MM.1S (cell line): ENCODE measurements around the gene AGPAT2.

Experiments used
- DNase-seq: peaks from one replicate; pipeline ENCODE4 v3.0.0-alpha.2; 2015
- H2AFZ ChIP-seq: fragments of 300-600 bp; sonication (generic); 2 replicates; pipeline ENCODE4 v1.6.0; 2016; ENCODE audit warnings: antibody characterized with exemption, low read length
- H3F3A ChIP-seq: fragments of 300-600 bp; sonication (generic); 2 replicates; pipeline ENCODE4 v1.6.1; 2016; ENCODE audit warnings: mild to moderate bottlenecking, antibody characterized with exemption, low read length, moderate library complexity, mixed read lengths; ENCODE audit not compliant: insufficient read depth
- H3K27ac ChIP-seq: fragments of 300-600 bp; sonication (generic); 2 replicates; pipeline ENCODE4 v1.5.1; 2016; ENCODE audit warnings: mild to moderate bottlenecking, low read length
- H3K27me3 ChIP-seq: fragments of 300-600 bp; sonication (generic); replicated peaks from 2 replicates; pipeline ENCODE4 v1.6.0; 2016; ENCODE audit warnings: low read length; ENCODE audit not compliant: insufficient read depth
- H3K36me3 ChIP-seq: fragments of 300-600 bp; sonication (generic); replicated peaks from 2 replicates; pipeline ENCODE4 v1.6.1; 2016; ENCODE audit warnings: mild to moderate bottlenecking, low read length, mixed read lengths; ENCODE audit not compliant: insufficient read depth
- H3K4me1 ChIP-seq: fragments of 300-600 bp; sonication (generic); 2 replicates; pipeline ENCODE4 v1.6.1; 2016; ENCODE audit warnings: low read length, mixed read lengths
- H3K4me2 ChIP-seq: fragments of 300-600 bp; sonication (generic); 2 replicates; pipeline ENCODE4 v1.6.0; 2016; ENCODE audit warnings: low read depth, low read length
- H3K4me3 ChIP-seq: fragments of 300-600 bp; sonication (generic); 2 replicates; pipeline ENCODE4 v1.5.1; 2016; ENCODE audit warnings: low read length, mixed read lengths
- H3K79me2 ChIP-seq: fragments of 300-600 bp; sonication (generic); 2 replicates; pipeline ENCODE4 v1.6.1; 2016; ENCODE audit warnings: mixed run types, low read length, mixed read lengths
- H3K9ac ChIP-seq: fragments of 300-600 bp; sonication (generic); 2 replicates; pipeline ENCODE4 v1.6.1; 2016; ENCODE audit warnings: low read length, mixed read lengths
- H3K9me2 ChIP-seq: fragments of 300-600 bp; sonication (generic); replicated peaks from 2 replicates; pipeline ENCODE4 v1.6.1; 2016; ENCODE audit warnings: mild to moderate bottlenecking, low read length, mixed read lengths; ENCODE audit not compliant: insufficient read depth
- H3K9me3 ChIP-seq: fragments of 300-600 bp; sonication (generic); replicated peaks from 2 replicates; pipeline ENCODE4 v1.6.1; 2016; ENCODE audit warnings: mild to moderate bottlenecking, low read length, mixed read lengths; ENCODE audit not compliant: insufficient read depth
- H4K20me1 ChIP-seq: fragments of 300-600 bp; sonication (generic); 2 replicates; pipeline ENCODE4 v1.6.1; 2016; ENCODE audit warnings: mild to moderate bottlenecking, low read length, moderate library complexity, mixed read lengths; ENCODE audit not compliant: insufficient read depth
- CTCF ChIP-seq: fragments of 300-600 bp; sonication (generic); IDR thresholded peaks from 2 replicates; pipeline ENCODE4 v1.5.1; 2016; ENCODE audit warnings: antibody characterized with exemption, low read length, mixed read lengths
- EZH2 ChIP-seq: fragments of 300-600 bp; sonication (generic); optimal IDR thresholded peaks from 2 replicates; pipeline ENCODE3; 2017; ENCODE audit warnings: low read depth, mild to moderate bottlenecking, antibody characterized with exemption, low read length, mixed read lengths
- EZH2phosphoT487 ChIP-seq: fragments of 300-600 bp; sonication (generic); IDR thresholded peaks from 2 replicates; pipeline ENCODE4 v1.6.1; 2018; ENCODE audit warnings: antibody characterized with exemption, low read length

Gene AGPAT2

DNA sequence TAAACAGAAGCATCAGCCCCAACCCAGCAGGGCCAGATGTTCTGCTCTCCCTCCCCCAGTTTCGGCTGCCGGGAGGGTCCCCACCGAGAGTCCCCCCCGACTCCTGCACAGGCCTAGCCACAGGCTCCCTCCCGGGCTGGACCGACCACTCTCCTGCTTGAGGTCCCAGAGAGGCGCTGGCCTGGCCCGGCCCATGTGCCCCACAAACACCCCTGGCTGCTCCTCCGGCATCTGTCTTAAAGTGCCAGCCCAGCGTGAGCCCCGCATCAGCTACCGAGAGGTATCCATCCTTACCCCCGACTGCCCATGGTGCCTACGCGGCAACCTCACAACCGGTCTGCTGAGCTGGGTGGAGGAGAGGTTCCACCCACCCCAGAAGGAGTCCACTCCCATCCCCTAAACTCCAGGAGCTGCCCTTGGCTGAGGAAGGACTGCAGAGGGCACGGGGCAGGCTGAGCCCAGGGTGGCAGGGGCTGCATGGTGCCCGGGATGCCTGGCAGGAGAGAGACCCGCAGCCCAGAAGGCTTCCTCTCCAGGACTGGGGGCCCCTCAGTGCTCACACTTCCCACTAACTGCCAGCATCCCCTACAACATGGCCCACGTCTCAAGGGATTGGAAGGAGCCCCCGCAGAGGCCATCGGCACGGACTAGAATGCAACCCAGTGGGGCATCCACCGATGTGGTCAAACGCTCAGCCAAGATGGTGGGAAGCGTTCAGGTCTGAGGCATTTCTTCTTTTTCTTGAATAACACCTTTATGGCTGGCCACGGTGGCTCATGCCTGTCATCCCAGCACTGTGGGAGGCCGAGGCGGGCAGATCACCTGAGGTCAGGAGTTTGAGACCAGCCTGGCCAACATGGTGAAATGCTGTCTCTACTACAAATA is 40.2 kb downstream of the AGPAT2 start:
- H4K20me1 ChIP-seq = no peaks in the 10 kb centered on the region
- H3F3A ChIP-seq = no peaks in the 10 kb centered on the region
- H3K4me1 ChIP-seq = no peaks in the 10 kb centered on the region
- no peak overlapping the region for H3K9ac ChIP-seq
- peaks cover 96% of the 10 kb centered on the region for H3K27me3 ChIP-seq
- no peak overlapping the region for H3K4me2 ChIP-seq
- no peak overlapping the region for H2AFZ ChIP-seq
- no peaks in the 10 kb centered on the region for H3K9me3 ChIP-seq
- H3K27ac ChIP-seq = no peak overlapping the region
- no peak for TF ChIP-seq EZH2phosphoT487
- no peak for TF ChIP-seq EZH2
- TF ChIP-seq CTCF = no peak
- H3K9me2 ChIP-seq = no peaks in the 10 kb centered on the region
- no peaks in the 10 kb centered on the region for H3K36me3 ChIP-seq
- H3K79me2 ChIP-seq = no peaks in the 10 kb centered on the region
- H3K4me3 ChIP-seq = no peak overlapping the region
- no peak for DNase-seq

GRCh38 chr9:136645903-136646754 is 41.1 kb downstream of the AGPAT2 start:
- peaks cover 97% of the 10 kb centered on the region for H3K27me3 ChIP-seq
- H3K27ac ChIP-seq = no peak overlapping the region
- no peak overlapping the region for H3K4me3 ChIP-seq
- no peaks in the 10 kb centered on the region for H3K9me2 ChIP-seq
- no peak for TF ChIP-seq EZH2phosphoT487
- no peak for TF ChIP-seq EZH2
- no peak for TF ChIP-seq CTCF
- no peaks in the 10 kb centered on the region for H3K36me3 ChIP-seq
- no peaks in the 10 kb centered on the region for H3K9me3 ChIP-seq
- no peak overlapping the region for H3K9ac ChIP-seq
- H4K20me1 ChIP-seq = no peaks in the 10 kb centered on the region
- H2AFZ ChIP-seq = no peak overlapping the region
- no peaks in the 10 kb centered on the region for H3K79me2 ChIP-seq
- DNase-seq = no peak
- no peaks in the 10 kb centered on the region for H3K4me1 ChIP-seq
- H3F3A ChIP-seq = no peaks in the 10 kb centered on the region
- no peak overlapping the region for H3K4me2 ChIP-seq

- H3K4me3 ChIP-seq = no peak overlapping the region
- H3K4me1 ChIP-seq = no peaks in the 10 kb centered on the region
- DNase-seq = no peak
- TF ChIP-seq EZH2 (no peak), EZH2phosphoT487 (no peak), CTCF (no peak)
- H3K79me2 ChIP-seq = no peaks in the 10 kb centered on the region
- no peaks in the 10 kb centered on the region for H4K20me1 ChIP-seq
- no peaks in the 10 kb centered on the region for H3F3A ChIP-seq
- no peaks in the 10 kb centered on the region for H3K9me3 ChIP-seq
- H3K27ac ChIP-seq = no peak overlapping the region
- no peak overlapping the region for H3K9ac ChIP-seq
- peaks cover 97% of the 10 kb centered on the region for H3K27me3 ChIP-seq
- H3K9me2 ChIP-seq = no peaks in the 10 kb centered on the region
- H3K4me2 ChIP-seq = no peak overlapping the region
- H3K36me3 ChIP-seq = no peaks in the 10 kb centered on the region
- H2AFZ ChIP-seq = no peak overlapping the region
These were observed 41.8 kb downstream of the AGPAT2 start for GRCh38 chr9:136645352-136645902.
